ENCODE data around the gene NBPF4. TPM values are rescaled to one million over a fixed set of nuclear protein-coding genes. Genes with fewer than 3 reads are reported as not detected.

The NBPF4 gene
- total and polyA plus RNA-seq, 2 experiments from 2014 or later: not detected

DNA sequence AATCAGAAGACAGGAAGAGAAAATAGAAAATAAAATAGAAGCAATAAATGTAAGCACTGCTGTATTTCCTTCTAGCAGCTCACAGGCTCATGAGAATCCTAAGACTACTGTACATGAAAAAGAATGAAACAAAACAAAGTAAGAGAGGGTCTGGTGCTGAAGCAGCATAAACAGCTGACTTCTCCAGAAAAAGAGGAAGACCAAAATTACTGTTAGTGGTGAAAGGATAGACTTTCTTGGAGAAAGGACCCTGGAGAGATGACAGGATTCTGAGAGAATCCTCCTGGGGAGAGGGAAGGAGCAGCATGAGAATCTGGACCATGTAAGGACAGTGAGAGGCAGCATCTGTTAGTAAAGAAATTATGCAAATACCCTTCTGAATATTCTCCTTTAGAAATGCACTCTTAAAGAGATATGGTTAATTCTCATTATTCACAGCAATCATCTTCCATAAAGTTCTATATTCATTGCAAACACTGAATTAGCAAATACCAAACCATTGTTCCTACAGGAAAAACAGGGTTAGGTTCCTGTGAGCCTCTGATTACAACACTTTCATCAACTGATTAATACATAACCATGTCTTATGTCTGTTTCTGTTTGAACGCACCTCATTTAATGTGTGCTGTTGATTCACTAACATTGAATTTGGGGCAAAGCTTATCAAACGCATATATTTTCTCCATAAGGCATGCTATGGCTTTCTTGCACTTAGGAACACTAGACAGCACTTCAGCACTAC, 60.7 kb downstream of the NBPF4 start:
- H3K36me3 Mint-ChIP-seq (ENCODE audit: low read depth): peaks cover 66% of the 10 kb centered on the region
- no peaks in the 10 kb centered on the region for H3K4me1 Mint-ChIP-seq
- no peaks in the 10 kb centered on the region for H3F3A ChIP-seq (replicated peaks; ENCODE audit: low read depth)
- TF ChIP-seq POLR2AphosphoS5 (IDR thresholded peaks at IDR 0.05; ENCODE audit: low read depth) (no peak), EZH2 (IDR thresholded peaks at IDR 0.05; ENCODE audit: low read depth, unreplicated experiment) (no peak), JUNB (IDR thresholded peaks at IDR 0.05; ENCODE audit: unreplicated experiment) (no peak), NANOG (IDR thresholded peaks at IDR 0.05; ENCODE audit: borderline replicate concordance) (no peak), ETS1 (IDR thresholded peaks at IDR 0.05) (no peak)
- no peak overlapping the region for H3K4me3 ChIP-seq
- H3K9me3 Mint-ChIP-seq: peaks cover 2% of the 10 kb centered on the region; the same call in 1 of the 3 replicates
- H4K20me1 ChIP-seq (replicated peaks; ENCODE audit: insufficient read depth): no peaks in the 10 kb centered on the region
- no peak overlapping the region for H3K27ac Mint-ChIP-seq
- H3K79me2 ChIP-seq (replicated peaks; ENCODE audit: insufficient read depth): peaks cover 34% of the 10 kb centered on the region
- no peaks in the 10 kb centered on the region for H3K4me1 ChIP-seq (ENCODE audit: insufficient read depth)
- no peaks in the 10 kb centered on the region for H3K27me3 ChIP-seq (ENCODE audit: insufficient read depth)
- H3K27me3 Mint-ChIP-seq (ENCODE audit: insufficient read depth, low read depth, poor library complexity): peaks cover 2% of the 10 kb centered on the region
- peaks cover 7% of the 10 kb centered on the region; the same call in 1 of the 2 replicates for H3K36me3 ChIP-seq (ENCODE audit: insufficient read depth)
- H3K4me3 Mint-ChIP-seq: no peak overlapping the region
- H3K27ac ChIP-seq (ENCODE audit: low read depth): no peak overlapping the region
- no peak overlapping the region for H3K4me2 ChIP-seq
- H3K9me2 ChIP-seq (ENCODE audit: insufficient read depth): no peaks in the 10 kb centered on the region
- no peak for ATAC-seq
- no peak overlapping the region for H2AFZ ChIP-seq
- no peak for DNase-seq (ENCODE audit: low spot score)

GRCh38 chr1:108179018-108179417, 64.9 kb downstream of the NBPF4 start:
- H3K4me1 ChIP-seq (ENCODE audit: insufficient read depth): no peaks in the 10 kb centered on the region
- H3K27ac ChIP-seq (ENCODE audit: low read depth): no peak overlapping the region
- no peaks in the 10 kb centered on the region for H3F3A ChIP-seq (replicated peaks; ENCODE audit: low read depth)
- H3K27me3 ChIP-seq (ENCODE audit: insufficient read depth): no peaks in the 10 kb centered on the region
- no peak overlapping the region for H3K27ac Mint-ChIP-seq
- no peak overlapping the region for H3K4me3 ChIP-seq
- H3K9me3 Mint-ChIP-seq: peaks cover 28% of the 10 kb centered on the region
- H3K4me2 ChIP-seq: no peak overlapping the region
- peaks cover 86% of the 10 kb centered on the region for H3K36me3 Mint-ChIP-seq (ENCODE audit: low read depth)
- no peaks in the 10 kb centered on the region for H3K9me2 ChIP-seq (ENCODE audit: insufficient read depth)
- DNase-seq (ENCODE audit: low spot score) (no peak), ATAC-seq (no peak)
- H3K79me2 ChIP-seq (replicated peaks; ENCODE audit: insufficient read depth): peaks cover 42% of the 10 kb centered on the region
- peaks cover 2% of the 10 kb centered on the region for H3K27me3 Mint-ChIP-seq (ENCODE audit: insufficient read depth, low read depth, poor library complexity)
- H2AFZ ChIP-seq: no peak overlapping the region
- peaks cover 33% of the 10 kb centered on the region for H3K36me3 ChIP-seq (ENCODE audit: insufficient read depth)
- H3K4me1 Mint-ChIP-seq: no peaks in the 10 kb centered on the region
- no peak overlapping the region for H3K4me3 Mint-ChIP-seq
- no peaks in the 10 kb centered on the region for H4K20me1 ChIP-seq (replicated peaks; ENCODE audit: insufficient read depth)
- no peak for TF ChIP-seq CTCF (conservative IDR thresholded peaks at IDR 0.05; ENCODE audit: low read depth in 2 of 2)
- no peak for TF ChIP-seq NANOG (IDR thresholded peaks at IDR 0.05; ENCODE audit: borderline replicate concordance)
- TF ChIP-seq ZNF331 (CRISPR knock-in tag; IDR thresholded peaks at IDR 0.05; ENCODE audit: low read depth): no peak
- TF ChIP-seq CREB1 (CRISPR knock-in tag; IDR thresholded peaks at IDR 0.05; ENCODE audit: low read depth): no peak
- TF ChIP-seq, protein P1, sequence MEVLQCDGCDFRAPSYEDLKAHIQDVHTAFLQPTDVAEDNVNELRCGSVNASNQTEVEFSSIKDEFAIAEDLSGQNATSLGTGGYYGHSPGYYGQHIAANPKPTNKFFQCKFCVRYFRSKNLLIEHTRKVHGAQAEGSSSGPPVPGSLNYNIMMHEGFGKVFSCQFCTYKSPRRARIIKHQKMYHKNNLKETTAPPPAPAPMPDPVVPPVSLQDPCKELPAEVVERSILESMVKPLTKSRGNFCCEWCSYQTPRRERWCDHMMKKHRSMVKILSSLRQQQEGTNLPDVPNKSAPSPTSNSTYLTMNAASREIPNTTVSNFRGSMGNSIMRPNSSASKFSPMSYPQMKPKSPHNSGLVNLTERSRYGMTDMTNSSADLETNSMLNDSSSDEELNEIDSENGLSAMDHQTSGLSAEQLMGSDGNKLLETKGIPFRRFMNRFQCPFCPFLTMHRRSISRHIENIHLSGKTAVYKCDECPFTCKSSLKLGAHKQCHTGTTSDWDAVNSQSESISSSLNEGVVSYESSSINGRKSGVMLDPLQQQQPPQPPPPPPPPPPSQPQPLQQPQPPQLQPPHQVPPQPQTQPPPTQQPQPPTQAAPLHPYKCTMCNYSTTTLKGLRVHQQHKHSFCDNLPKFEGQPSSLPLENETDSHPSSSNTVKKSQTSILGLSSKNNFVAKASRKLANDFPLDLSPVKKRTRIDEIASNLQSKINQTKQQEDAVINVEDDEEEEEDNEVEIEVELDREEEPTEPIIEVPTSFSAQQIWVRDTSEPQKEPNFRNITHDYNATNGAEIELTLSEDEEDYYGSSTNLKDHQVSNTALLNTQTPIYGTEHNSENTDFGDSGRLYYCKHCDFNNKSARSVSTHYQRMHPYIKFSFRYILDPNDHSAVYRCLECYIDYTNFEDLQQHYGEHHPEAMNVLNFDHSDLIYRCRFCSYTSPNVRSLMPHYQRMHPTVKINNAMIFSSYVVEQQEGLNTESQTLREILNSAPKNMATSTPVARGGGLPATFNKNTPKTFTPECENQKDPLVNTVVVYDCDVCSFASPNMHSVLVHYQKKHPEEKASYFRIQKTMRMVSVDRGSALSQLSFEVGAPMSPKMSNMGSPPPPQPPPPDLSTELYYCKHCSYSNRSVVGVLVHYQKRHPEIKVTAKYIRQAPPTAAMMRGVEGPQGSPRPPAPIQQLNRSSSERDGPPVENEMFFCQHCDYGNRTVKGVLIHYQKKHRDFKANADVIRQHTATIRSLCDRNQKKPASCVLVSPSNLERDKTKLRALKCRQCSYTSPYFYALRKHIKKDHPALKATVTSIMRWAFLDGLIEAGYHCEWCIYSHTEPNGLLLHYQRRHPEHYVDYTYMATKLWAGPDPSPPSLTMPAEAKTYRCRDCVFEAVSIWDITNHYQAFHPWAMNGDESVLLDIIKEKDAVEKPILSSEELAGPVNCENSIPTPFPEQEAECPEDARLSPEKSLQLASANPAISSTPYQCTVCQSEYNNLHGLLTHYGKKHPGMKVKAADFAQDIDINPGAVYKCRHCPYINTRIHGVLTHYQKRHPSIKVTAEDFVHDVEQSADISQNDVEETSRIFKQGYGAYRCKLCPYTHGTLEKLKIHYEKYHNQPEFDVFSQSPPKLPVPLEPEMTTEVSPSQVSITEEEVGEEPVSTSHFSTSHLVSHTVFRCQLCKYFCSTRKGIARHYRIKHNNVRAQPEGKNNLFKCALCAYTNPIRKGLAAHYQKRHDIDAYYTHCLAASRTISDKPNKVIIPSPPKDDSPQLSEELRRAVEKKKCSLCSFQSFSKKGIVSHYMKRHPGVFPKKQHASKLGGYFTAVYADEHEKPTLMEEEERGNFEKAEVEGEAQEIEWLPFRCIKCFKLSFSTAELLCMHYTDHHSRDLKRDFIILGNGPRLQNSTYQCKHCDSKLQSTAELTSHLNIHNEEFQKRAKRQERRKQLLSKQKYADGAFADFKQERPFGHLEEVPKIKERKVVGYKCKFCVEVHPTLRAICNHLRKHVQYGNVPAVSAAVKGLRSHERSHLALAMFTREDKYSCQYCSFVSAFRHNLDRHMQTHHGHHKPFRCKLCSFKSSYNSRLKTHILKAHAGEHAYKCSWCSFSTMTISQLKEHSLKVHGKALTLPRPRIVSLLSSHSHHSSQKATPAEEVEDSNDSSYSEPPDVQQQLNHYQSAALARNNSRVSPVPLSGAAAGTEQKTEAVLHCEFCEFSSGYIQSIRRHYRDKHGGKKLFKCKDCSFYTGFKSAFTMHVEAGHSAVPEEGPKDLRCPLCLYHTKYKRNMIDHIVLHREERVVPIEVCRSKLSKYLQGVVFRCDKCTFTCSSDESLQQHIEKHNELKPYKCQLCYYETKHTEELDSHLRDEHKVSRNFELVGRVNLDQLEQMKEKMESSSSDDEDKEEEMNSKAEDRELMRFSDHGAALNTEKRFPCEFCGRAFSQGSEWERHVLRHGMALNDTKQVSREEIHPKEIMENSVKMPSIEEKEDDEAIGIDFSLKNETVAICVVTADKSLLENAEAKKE (CRISPR knock-in tag; IDR thresholded peaks at IDR 0.05): no peak
- no peak for TF ChIP-seq ETS1 (IDR thresholded peaks at IDR 0.05)
- no peak for TF ChIP-seq ZNF114 (CRISPR knock-in tag; IDR thresholded peaks at IDR 0.05)
- no peak for TF ChIP-seq EZH2 (IDR thresholded peaks at IDR 0.05; ENCODE audit: low read depth, unreplicated experiment)
- TF ChIP-seq POLR2AphosphoS5 (IDR thresholded peaks at IDR 0.05; ENCODE audit: low read depth): no peak
- TF ChIP-seq JUNB (IDR thresholded peaks at IDR 0.05; ENCODE audit: unreplicated experiment): no peak
